ENCODE results near the gene NT5C2.

Gene NT5C2

DNA sequence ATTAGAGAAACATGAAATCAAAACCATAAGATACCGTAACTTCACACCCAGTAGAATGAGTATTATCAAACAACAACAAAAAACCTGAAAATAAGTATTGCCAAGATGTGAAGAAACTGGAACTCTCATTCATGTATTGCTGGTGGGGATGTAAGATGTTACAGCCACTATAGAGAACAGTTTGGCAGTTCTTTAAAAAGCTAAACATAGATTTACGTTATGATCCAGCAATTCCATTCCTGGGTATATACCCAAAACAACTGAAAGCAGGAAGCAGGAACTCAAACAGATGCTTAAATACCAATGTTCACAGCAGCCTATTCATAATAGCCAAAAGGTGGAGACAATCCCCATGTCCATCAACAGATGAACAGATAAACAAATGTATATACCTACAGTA, 72.5 kb downstream of the NT5C2 start:
- DNase-seq = no peak

- DNase-seq = no peak
Observed at GRCh38 chr10:103117247-103117646, 75.8 kb downstream of the NT5C2 start.

- DNase-seq = no peak
Observed at GRCh38 chr10:103114876-103115275, 78.2 kb downstream of the NT5C2 start.

- no peak for DNase-seq
Observed at GRCh38 chr10:103111918-103112877, 80.9 kb downstream of the NT5C2 start.

DNA sequence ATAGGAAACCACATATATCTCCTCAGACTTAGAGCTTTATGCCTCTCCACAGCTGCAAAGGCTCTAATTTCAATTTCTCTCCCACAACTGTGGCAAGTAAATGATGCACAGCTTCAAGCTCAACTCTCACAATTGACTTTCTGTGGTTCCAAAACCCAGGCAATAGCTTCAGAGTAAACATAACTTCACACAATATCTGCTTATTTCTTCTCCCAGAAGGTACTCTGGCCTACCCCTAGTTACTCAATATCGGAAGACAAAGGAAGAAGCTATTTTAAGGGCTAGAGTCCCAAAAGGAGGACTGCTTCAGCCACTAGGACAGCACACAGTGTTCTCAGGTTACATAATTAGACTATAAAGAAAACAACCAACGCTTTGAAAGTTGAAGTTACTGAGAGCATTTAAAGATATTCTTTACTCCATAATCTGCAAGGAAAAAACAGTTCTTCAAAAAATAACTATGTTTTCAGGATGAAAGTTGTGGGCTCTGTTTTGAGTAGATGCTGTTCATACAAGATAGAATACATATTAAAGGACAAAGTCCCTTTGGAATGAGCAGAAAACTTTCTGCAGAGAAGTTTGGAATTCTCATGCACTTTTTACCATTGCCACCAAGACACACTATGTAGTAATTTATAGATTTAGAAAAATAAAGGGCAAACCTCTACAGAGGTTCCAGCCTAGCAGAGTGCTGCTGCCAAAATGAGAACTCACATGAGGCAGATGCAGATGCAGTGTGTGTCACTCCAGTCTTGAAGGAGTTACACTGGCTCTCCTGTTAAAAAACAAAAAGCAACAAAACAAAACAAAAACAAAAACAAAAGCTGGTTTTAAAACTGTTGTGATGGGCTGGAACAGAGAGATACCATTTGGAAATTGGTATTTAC, 81.8 kb downstream of the NT5C2 start:
- no peak for DNase-seq

- no peak for DNase-seq
Observed at GRCh38 chr10:103110407-103110806, 82.7 kb downstream of the NT5C2 start.

DNA sequence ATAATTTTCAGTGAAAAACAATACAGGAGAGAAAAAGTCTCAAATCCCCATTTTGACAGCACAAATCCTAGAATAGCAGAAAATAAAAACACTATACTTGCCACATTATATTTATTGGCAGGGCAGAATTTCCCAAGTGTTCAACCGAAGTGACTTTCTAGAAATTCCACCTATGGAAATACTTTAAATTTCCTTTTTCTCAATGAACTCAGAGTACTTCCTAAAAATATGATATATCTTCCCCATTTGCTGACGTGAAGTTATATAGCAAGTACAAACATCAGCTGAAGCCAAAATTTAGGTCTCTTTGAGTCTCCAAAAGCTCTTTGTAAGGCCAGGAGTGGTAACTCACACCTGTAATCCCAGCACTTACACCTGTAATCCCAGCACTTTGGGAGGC, 83.3 kb downstream of the NT5C2 start:
- no peak for DNase-seq

GRCh38 chr10:103106539-103106938, 86.5 kb downstream of the NT5C2 start:
- DNase-seq = no peak

- DNase-seq = no peak
Observed at GRCh38 chr10:103105462-103105861, 87.6 kb downstream of the NT5C2 start.

GRCh38 chr10:103104721-103105120, 88.4 kb downstream of the NT5C2 start:
- DNase-seq = no peak

GRCh38 chr10:103103989-103104388, 89.1 kb downstream of the NT5C2 start:
- no peak for DNase-seq

DNA sequence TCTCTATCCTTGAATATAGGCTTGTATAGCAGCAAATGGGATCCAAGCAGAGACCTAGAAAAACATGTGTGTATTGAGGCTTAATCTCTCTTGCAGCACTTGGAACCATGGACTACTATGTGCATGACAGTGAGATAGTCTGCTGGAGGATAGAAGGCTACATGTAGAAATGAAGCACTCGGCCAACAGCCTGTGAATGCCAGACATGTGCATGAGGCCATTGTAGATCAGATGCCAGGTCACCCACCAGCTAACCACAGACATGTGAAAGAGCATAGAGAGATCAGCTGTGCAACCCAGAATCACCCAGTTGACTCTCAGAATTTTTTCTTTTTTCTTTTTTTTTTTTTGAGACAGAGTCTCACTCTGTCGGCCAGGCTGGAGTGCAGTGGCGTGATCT, 90.9 kb downstream of the NT5C2 start:
- no peak for DNase-seq

GRCh38 chr10:103100620-103101019, 92.5 kb downstream of the NT5C2 start:
- DNase-seq = no peak

GRCh38 chr10:103098240-103098639, 94.8 kb downstream of the NT5C2 start:
- DNase-seq = no peak

DNA sequence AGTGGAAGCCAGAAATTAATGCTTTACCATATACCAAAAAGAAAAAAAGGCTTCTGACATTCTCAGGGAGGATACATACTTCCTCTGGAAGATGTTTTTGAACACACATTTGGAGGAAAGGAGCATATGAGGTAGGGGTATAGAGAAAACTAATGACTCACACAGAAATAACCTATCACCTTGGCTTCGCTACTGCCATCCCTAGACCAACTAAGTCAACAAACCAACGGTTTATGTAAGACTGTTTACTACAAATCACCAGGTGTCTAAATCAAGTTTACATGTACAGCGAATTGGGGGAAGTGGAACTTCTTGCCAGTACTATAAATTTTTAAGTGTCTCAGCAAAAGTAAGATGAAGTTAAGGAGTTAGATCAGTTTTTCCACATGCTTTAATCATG, 96.9 kb downstream of the NT5C2 start:
- DNase-seq = no peak

DNA sequence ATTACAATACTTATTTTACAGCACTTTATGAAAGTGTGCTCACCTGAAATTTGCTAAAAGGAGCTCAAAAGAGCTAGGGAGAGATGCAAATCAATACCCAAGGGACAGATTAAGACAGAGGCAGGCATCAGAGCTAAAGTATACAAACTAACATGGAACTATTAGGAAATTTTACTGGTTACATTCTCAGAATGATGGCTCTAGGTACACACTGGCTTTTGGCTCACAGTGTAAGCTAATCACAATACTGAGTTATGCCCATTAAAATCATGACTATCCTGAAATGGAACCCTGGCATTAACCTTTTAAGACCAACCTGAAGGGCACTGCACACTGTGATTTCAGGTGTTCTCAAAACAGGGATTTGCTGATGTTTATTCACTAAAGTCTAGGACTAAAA, 98.1 kb downstream of the NT5C2 start:
- no peak for DNase-seq

DNA sequence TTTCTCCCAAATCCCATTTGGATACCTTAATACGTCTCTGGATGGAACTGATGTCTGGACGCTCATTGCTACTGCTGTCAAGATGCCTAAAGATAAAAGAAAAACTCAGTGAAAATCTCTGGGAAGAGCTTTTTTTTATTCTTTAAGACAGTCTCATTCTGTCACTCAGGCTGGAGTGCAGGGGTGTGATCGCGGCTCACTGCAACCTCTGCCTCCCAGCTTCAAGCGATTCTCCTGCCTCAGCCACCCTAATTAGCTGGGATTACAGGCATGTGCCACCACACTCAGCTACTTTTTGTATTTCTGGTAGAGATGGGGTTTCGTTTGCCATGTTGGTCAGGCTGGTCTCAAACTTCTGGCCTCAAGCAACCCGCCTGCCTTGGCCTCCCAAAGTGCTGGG, 102.2 kb downstream of the NT5C2 start:
- no peak for DNase-seq

- DNase-seq = no peak
Observed at GRCh38 chr10:103089493-103089892, 103.6 kb downstream of the NT5C2 start.

- no peak for DNase-seq
Observed at GRCh38 chr10:103086799-103087198, 106.3 kb downstream of the NT5C2 start.

GRCh38 chr10:103086261-103086660, 106.8 kb downstream of the NT5C2 start:
- DNase-seq = no peak

- DNase-seq = no peak
Observed at GRCh38 chr10:103083977-103084320, 109.1 kb downstream of the NT5C2 start.

DNA sequence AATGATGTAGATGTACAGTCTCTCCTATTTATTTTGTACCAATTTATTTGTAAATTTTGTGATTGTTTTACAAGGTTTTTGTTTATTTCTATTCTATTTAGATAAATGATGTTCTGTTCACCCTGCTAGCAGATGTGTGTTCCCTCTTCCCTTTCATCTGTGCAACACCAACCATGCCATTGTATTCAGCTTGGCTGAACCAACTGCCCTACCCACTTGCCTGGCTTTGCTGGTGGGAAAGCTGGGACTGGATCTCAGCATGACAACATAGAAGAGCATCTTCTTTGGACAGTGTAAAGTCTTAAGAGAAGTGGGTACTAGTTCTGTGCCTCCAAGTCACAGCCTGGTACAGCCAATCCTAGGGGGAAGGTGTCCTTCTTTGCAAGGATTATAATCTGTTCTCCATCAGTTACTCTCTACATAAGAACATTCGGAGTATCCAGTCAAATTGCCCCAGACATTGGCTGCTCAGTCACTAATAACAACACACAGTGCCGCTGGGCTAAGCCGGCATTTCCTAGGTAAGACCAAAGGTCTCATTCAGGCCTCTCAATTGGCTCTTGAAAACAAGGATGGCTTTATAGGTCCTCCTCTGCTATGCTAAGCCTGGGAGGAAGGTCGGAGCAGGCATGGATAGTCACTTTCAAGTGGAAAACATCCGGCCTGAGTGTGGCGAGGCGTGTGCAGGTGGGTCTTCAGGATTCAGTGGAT, 109.7 kb downstream of the NT5C2 start:
- DNase-seq = no peak

GRCh38 chr10:103082683-103083082, 110.4 kb downstream of the NT5C2 start:
- no peak for DNase-seq

Data from COR-L47 (cell line).